Loucy (cell line): ENCODE results near the gene ETS1.

Source experiments
- EZH2phosphoT487 ChIP-seq: fragments of 200-600 bp; IDR thresholded peaks from 2 replicates; pipeline ENCODE4 v1.6.1; 2018; ENCODE audit warnings: antibody characterized with exemption, mild to moderate bottlenecking, moderate library complexity, borderline replicate concordance
- TF ChIP-seq, protein P1 (sequence below): fragments of 200-600 bp; sonication (generic); conservative IDR thresholded peaks from 2 replicates; pipeline ENCODE4 v1.5.1; 2014; ENCODE audit warnings: mild to moderate bottlenecking, antibody characterized with exemption, low read length

DNA sequence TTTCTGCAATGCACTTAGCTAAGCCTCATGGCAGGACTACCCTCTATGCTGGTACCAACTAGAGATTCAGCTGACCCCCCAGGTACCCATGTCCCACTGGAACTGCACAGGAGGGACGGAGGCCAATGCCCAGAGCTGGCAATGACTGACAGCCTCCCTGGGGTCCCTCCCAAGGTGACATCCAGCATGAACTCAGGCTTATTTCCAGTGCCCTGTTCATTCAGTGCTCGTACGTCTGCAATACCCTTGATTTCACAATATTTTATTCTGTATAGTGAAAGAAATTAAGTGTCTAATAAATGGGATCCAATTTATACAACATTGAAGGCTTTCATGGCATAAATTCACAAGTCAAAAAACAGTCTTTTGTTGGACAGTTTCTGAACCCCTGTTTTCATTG lies 20.2 kb downstream of the ETS1 start:
- TF ChIP-seq, protein P1, sequence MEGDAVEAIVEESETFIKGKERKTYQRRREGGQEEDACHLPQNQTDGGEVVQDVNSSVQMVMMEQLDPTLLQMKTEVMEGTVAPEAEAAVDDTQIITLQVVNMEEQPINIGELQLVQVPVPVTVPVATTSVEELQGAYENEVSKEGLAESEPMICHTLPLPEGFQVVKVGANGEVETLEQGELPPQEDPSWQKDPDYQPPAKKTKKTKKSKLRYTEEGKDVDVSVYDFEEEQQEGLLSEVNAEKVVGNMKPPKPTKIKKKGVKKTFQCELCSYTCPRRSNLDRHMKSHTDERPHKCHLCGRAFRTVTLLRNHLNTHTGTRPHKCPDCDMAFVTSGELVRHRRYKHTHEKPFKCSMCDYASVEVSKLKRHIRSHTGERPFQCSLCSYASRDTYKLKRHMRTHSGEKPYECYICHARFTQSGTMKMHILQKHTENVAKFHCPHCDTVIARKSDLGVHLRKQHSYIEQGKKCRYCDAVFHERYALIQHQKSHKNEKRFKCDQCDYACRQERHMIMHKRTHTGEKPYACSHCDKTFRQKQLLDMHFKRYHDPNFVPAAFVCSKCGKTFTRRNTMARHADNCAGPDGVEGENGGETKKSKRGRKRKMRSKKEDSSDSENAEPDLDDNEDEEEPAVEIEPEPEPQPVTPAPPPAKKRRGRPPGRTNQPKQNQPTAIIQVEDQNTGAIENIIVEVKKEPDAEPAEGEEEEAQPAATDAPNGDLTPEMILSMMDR, result no peak
- TF ChIP-seq EZH2phosphoT487, result no peak
